Cerebellar nuclear complex (tissue), 1 donor: Measurements from ENCODE around the gene SFR1.

Experiments
- DNase-seq, 2 experiments: peaks; one replicate each; lab custom pipeline; 2025; lab: John Stamatoyannopoulos, UW

SFR1 gene

DNA sequence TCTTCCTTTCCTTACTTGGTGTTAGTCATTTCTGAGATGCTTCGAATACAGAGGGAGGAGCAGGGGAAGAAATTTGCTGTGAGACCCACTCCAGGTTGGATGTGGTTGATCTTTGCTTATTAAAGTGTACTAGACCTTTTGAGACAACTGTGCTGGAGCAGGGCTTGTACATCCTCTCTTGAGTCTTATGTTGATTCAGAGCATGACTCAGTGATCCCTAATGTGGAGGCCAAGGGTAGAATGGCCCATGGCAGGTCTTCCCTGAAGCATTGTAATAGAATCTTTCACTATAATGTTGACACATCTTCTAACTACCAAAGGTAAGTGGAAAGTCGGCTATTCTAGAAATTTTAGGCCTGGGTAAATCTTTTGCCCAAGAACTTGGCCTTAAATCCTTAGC is 17.0 kb upstream of the SFR1 start:
- no peak for DNase-seq

DNA sequence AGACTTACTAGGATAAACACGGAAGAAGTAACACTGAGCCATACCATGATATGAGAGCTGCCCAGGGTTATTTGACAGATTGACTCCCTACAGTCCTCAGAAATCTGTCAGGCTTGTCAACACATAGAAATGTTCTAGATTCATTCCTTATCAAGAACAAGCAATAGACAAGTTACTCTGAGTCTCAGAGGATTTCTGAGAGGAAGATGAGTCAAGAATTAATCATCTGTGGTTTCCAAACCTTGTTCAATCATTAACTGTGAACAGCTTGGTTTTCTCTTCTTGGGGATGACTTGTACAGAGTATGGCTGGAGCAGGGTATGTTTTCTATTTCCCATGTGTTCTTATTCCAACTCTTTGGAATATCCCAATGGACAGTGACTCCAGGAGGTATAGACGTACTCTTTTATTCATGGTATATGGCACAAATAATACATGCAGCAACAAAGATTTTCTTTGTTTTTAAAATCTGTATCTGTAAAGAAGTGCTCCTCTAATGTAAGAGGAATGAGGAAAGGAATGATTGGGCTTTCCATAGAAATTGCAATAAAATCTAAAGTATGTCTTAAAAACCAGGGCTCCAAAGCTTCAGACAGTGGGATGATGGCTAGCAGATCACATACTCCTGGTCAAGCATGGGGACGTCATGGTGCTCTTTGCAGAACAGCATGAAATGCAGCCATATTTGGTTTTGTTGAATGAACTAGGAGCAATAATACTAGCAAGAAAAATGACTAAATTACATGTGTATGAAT is 11.9 kb upstream of the SFR1 start:
- DNase-seq = no peak

DNA sequence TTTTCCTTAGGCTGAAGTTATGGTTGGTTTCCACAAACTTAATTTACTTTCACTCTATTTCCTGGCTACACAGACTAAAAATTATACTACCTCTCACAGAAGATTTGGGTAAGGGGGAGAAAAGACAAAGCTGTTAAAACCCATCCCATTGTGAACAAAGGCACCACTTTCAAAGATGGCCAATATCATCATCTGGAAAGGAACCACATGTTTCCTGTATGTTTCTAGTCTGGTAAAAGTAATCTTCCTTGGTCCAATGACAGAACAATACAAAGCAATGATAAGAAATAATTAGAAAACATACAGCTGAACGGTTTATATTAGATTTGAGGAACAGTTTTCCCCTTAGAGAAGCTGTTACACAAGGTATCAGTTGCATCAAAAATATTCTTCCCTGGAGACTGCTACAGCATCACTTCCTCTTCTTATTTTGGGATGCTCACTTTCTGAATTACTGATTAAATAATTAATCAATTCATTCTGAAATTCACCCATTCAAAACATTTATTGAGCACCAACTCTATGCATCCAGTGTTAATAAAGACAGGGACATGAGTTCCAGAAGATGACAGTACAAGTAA is 8.5 kb upstream of the SFR1 start:
- DNase-seq = no peak

DNA sequence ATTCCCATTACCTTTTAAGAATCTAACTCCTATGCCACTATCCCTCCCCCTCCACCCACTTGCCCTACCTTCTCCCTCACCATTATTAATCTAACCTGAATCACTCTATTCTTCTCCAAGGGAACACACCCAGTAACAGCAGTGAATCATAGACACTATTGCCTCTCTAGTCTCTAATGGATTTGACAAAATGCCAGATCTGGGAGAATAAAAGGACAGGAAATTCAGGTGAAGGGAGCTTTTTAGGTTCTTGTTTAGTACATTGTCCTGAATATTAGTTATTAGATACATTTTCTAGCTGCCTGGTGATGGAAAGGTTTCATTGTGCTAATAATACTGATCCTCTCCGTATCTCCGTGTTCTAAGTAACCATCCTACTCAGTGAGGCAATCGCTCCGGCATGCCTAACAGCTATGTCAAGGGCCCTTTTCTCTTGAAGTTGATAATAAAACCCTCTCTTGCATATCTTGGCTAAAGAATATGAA is 4.1 kb upstream of the SFR1 start:
- no peak for DNase-seq

DNA sequence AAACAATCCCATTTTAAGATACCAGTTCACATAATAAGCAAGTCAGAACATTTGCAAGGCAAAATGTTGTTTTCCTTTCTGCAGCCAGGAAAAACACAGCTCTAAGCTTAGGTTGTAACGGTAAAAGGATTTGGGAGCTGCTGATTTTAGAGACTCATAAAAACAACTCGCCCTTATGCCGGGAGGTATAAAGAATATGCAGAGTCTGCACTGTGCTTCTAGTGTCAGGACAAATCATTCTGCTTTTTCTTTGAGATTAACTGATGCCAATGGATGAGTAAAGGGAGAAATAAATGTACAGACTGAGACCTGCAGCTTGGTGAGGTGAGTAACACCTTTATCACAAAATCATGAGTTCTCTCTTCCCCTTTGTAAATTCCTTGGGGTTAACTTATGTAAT is 2.0 kb upstream of the SFR1 start:
- DNase-seq = no peak

DNA sequence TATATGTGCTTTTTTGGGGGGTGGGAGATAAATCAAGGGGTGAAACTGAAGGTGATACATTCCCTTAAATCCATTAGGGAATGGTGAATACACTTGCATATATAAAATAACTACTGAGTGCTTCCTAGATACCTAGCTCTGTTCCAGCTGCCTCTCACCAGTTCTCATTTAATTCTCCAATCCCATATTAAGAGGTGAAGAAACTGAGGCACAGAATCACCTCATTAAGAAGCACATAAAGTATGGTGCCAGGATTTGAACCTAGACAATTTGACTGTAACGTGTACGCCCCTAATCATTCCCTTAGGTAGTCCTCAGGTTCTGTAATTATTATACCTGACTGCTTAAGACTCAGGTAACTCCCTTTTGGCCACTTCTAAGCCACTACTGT is 1.5 kb upstream of the SFR1 start:
- DNase-seq = no peak

DNA sequence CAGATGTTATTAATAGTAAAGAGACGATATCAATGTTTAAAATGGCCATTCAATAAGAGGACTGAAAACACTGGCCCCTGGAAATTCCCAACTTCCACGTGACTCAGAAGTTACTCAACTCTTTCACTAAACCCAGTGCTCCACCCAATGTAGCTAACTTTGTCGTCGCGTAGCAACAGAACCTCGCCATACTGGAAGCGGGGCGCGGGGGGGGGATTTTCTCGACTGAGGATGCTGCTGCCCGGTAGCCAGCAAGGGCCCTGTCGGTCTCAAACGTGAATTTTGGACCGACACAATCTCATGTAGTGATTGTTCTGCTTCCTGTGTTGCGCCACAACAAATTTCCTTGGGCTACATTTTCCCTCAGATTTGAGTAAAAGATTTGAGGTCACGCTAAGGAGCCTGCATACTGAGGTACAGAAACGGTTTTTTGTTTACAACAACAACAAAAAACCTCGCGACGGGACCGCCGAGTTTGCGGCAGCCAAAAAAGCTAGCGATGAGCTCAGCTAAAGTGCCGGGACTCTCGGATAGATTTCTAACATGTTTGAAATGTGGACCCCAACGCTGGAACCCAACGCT is 977 bp upstream of the SFR1 start:
- DNase-seq = no peak

DNA sequence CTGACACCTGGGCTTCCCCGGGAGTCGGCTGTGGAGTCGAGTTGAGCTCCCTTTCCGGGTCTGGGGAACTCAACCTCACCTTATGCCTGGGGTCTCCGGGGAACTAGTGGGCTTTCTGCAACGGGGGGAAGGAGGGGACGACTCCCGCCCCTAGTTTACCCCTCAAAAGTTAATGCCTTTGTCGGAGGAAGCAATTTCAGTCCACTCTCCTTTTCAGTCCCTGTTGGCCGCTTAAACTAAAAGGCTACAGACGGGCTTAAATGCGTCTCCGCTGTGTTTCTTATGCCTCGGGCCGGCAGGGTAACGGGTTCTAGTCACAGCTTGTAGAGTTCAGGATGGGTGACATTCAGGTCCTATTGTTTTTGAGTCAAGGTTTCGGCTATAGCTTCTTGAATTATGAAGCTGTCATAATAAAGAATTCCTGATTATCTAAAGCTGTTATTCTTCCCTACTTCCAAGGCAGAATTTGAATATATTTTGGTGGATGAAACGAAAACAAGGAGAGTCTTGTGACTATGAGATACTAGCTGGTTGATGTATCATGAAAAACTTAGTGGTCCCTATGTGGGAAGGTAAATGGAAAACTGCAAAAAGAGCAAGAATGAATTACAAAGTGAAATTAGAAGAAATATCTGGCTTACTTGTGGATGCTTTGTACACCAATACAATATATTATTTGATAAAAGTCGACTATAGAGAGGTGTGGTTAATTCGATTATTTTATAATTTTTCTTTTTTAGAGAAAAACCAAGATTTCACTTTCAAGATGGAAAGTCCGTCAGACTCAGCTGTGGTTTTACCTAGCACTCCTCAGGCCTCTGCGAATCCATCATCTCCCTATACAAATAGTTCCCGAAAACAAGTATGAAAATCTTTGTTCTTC is 495 bp downstream of the SFR1 start:
- DNase-seq = no peak

DNA sequence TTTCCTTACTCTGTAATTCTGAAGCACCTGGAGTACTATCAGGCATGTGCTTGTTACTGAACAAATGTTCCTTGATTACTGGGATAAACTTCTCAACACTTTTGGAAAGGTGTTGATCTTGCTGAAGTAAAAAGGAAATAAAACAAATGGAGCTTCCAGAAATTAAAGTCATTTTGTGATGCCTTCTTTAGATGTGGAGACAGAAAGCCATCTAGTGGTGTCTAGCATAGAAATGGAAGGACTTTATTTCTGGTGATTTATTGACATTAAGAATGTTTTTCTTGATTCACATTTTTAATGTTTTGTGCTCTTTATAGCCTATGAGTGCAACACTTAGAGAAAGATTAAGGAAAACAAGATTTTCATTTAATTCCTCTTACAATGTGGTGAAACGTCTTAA is 1.4 kb downstream of the SFR1 start:
- DNase-seq = no peak

DNA sequence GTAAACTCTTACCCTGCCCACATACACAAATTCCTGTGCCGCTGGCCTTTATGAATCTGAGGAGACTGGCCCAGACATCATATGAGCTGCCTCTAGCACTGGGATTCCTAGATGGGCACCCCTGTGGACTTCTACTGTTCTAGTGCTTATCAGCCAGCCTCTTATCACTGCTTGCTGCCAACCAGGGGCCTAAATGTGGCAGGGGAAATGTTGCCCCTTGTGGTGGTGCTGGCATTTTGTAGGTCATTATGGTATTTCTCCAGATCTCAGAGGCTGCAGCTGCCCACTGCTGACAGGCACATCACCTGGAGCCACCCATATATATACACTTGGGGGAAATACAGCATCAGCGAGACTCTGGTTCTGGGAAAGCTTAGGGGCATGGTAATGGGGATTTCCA is 5.4 kb downstream of the SFR1 start:
- no peak for DNase-seq

DNA sequence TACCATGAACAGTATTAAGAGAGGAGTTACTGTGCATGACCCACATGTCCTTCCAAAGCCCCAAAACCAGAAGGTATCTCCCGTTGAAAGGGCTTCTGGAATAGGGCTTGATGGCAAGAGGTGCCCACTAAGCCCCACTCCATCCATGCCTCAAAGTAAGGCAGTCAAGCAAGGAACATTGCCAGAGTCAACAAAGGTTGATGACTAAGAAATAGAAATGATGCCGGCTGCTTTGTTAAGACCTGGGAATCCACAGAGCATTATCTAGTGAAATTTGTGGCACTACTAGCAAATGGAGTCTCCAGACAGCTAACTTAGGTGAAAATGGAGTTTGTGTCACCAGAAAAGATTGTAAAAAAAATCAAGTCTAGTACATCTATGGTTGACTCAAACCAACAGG is 6.2 kb downstream of the SFR1 start:
- no peak for DNase-seq

DNA sequence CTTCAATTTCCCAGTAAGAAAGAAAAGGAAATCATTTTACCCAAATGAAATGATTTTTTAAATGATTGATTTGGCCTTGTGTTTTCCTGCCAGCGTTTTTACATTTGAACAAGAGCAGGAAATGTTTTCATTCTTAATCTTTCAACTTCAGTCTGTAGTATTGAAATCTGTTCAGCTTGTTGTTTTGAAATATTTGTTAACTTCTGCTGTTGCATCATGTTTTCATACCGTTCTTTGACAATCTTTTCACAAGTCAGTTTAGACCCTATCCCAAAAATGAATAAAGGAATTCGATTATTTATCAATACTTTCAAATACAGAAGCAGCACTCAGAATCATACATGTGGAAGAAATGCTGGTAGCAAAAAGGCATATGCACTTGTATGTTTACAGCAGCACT is 8.1 kb downstream of the SFR1 start:
- DNase-seq = no peak

DNA sequence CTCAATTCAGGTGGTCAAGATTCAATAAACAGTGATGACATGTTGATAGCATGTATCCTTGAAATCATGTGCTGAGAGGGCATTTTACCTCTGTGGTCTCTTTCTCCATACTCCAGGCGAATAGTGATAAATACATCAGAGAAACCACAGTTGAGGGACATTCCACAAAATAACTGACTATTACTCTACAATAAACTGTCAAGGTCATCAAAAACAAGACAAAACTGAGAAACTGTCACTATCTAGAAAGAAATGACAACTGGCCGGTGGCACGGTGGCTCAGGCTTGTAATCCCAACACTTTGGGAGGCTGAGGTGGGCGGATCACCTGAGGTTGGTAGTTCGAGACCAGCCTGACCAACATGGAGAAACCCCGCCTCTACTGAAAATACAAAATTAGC is 16.2 kb downstream of the SFR1 start:
- DNase-seq = no peak

DNA sequence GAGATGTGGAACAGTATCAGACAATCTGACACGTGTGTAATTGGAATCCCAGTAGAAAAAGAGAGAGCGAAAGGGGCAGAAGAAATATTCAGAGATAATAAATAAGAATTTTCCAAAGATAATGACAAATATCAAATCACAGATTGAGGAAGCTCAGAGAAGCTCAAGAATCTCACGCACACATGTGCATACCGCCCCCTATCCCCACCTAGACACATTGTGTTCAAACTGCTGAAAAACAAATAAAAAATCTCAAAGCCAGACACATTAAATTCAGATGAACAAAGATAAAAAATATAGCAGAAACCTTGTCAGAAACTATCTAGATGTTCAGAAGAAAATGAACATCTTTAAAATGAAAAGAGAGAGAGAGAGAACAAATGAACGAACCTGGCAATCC is 17.2 kb downstream of the SFR1 start:
- DNase-seq = no peak

DNA sequence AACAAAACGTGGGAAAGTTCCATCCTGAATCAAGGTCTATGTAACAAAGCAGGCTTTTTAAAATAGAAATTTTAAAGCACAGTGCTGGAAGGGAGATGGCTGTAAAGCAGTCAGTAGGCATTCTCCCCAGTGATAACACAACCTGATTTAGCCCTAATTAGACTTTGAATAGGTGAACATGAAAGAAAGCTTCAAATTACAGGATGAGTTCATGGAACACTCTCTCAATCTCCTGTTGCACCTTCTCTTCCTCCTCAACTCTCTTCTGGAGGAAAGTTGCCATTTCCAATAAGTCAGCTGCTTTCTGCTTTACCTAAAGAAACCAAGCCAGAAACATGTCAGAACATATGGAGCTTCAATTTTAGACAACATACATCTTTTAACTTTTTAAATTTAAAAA is 20.1 kb downstream of the SFR1 start:
- DNase-seq = no peak

DNA sequence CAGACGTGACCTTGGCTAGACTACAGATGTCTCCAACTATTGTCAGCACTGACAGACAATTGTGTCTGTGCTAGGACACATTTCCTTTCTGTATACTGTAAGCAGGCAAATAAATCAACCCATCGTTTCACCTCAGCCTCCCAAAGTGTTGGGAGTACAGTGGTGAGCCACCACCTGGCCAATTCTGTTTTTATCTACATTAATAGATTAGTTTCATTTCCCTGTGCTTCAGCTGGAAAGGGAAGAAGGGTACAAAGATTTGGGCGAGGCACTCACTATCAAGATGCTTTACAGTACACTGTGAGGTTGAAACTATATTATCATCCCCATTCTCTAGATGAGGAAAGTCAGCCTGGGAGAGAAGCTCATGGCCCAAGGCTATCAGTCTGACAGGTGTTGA is 21.9 kb downstream of the SFR1 start:
- DNase-seq = no peak

DNA sequence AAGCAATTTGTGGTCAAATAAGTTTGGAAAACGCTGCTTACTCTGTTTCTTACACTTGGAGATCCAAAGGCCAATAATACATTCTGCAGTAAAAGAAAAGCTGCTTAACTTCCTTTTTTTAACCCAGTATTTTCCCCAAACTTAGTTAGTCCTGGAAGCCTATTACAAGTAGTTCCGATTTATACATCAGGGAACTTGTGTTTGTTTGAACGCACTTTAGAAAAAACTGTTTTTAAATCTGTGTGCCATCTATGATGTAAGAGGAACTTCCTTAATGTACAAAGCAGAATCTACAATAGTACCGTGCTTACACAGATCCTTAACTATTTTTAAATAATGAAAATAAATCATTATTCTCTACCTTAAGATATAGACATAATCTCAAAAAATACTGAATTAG is 23.0 kb downstream of the SFR1 start:
- no peak for DNase-seq

DNA sequence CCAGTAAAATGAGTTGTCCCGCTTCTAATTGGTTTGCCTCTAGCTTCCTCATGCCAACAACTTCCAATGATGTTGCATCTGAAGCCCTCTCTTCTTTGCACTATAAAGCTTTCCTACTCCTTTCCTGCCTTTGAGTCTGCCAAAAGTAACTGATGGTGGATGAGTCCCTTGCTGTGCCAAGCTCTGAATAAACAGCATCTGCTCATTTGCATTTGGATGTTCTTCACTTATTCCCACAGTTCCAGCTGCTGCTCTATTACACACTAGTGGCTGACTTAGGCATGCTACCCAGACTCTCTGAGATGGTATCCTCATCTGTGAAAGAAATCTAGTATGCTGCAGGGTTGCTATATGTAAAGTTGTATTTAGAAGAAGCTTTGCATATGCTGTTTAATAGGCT is 24.9 kb downstream of the SFR1 start:
- DNase-seq = no peak

DNA sequence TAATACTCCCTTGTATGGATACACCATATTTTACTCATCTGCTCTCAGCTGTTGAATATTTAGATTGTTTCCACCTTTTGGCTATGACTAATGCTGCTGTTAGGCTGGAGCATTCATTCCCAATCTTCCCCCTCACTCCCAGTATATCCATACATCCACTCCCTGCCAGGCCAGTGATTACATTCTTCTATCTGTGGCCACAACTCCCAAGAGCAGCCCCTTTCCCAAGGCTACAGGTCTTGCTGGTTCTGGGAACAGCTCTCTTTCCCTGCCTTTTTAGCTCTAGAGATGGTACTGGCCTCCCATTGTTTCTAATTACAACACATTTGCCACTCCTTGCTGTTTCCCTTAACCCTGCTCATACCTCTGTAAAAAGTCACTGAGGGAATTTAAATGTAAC is 28.2 kb downstream of the SFR1 start:
- no peak for DNase-seq

DNA sequence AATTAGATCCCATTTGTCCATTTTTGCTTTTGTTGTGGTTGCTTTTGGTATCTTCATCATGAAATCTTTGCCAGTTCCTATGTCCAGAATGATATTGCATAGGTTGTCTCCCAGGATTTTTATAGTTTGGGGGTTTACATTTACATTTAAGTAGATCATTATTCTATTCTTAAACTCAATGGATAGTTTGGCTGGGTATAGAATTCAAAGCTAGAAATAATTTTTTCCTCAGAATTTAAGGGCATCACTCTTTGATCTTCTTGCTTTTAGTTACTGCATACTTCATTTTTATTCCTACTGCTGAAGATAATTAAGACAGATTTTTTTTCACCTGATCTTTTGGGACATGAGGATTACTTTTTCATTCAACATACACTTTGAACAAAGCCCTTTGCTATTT is 29.8 kb downstream of the SFR1 start:
- no peak for DNase-seq

DNA sequence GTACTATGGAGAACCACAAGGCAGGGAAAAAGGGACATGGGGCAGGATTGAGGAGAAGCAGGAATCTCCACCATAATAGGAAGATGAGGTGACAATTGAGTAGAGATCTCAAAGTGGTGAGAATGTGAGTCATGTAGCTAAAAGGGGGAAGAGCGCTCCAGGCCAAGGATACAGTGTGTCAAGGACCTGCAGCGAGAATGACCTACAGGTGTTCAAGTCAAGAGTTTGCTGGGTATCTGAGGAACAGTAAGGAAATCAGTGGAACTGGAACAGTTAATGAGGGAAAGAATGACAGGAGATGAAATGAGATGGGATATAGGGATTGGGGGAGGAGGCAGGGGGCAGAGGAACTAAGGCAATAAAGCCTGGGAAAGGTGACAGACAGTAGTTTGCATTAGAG is 33.6 kb downstream of the SFR1 start:
- DNase-seq = no peak

DNA sequence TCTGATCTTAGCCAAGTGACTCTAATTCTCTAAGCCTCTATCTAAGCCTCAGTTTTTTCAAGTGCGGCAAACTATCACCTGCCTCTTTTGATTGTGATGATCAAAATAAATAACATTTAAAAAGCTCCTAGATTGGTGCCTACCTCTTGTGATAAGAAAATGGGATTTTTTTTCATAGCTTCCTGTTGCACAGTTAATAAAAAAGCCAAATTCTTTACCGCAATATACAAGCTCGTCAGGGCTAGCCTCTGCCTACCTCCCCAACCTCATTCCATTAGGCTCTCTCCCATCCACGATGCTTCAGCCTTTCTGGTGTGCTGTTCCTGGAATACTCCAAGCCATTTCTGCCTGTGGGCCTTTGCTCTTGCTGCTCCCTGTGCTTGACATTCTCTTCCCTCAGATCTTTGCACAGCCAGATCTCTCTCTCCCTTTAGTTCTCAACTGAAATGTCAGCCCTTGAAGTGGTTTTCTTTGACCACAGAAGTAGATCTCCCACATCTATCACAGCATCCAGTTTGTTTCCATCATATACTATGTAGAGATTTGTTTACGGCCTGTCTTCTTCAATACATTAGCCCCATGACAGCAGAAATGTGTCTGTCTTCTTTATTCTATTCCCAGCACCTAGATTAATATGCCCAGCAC is 48.8 kb downstream of the SFR1 start:
- DNase-seq = no peak
